Measurements from ENCODE around the gene RALGPS1.

The RALGPS1 gene

GRCh38 chr9:126956917-126957686, 42.5 kb downstream of the RALGPS1 start:
- no peak for DNase-seq (ENCODE audit: low read depth in 2 of 2)

GRCh38 chr9:126957687-126958053, 43.1 kb downstream of the RALGPS1 start:
- no peak for DNase-seq (ENCODE audit: low read depth in 2 of 2)

DNA sequence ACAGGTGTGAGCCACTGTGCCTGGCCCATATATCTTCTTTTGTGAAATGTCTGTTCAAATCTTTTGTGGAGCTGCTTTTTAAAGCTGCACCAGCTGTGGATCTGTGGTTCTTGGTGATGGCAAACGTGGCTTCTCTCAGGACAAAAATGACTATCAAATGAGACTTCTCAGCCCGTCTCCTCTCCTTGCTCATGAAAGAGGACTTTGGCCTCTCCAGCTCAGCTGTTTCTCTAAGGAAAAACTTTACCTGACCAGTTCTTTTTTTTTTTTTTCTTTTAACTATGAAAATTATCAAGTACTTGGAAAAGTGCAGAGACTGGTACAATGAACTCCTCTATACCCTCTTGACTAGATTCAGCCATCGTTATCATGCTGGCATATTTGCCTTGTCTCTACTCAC, 44.8 kb downstream of the RALGPS1 start:
- DNase-seq (ENCODE audit: low read depth in 2 of 2) = no peak

GRCh38 chr9:126959917-126960316, 45.3 kb downstream of the RALGPS1 start:
- DNase-seq (ENCODE audit: low read depth in 2 of 2) = no peak

- no peak for DNase-seq (ENCODE audit: low read depth in 2 of 2)
These were observed 47.8 kb downstream of the RALGPS1 start for GRCh38 chr9:126962336-126962735.

DNA sequence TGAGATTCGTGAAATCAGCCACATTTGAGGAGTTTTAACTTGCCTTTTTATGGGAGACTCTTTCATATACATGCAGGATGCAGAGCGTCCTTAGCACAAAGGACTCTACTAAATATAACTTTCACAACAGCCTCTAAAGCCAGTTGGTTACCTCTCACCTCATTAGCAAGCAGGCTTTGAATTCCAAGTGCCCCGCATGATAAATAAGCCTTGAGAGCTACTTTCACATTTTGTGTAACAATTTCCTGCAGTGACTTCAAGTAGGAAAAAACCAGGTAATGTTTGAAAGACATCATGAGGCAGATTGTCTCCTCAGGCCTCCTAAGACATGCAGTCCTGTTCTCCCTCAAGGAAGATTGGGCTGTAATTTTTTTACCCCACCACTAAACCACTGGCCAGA, 50.5 kb downstream of the RALGPS1 start:
- no peak for DNase-seq (ENCODE audit: low read depth in 2 of 2)

- DNase-seq (ENCODE audit: low read depth in 2 of 2) = peak; percentile 31 to 36
These were observed 51.2 kb downstream of the RALGPS1 start for GRCh38 chr9:126965541-126966428.

- DNase-seq (ENCODE audit: low read depth in 2 of 2) = no peak
These were observed 56.7 kb downstream of the RALGPS1 start for GRCh38 chr9:126971261-126971660.

DNA sequence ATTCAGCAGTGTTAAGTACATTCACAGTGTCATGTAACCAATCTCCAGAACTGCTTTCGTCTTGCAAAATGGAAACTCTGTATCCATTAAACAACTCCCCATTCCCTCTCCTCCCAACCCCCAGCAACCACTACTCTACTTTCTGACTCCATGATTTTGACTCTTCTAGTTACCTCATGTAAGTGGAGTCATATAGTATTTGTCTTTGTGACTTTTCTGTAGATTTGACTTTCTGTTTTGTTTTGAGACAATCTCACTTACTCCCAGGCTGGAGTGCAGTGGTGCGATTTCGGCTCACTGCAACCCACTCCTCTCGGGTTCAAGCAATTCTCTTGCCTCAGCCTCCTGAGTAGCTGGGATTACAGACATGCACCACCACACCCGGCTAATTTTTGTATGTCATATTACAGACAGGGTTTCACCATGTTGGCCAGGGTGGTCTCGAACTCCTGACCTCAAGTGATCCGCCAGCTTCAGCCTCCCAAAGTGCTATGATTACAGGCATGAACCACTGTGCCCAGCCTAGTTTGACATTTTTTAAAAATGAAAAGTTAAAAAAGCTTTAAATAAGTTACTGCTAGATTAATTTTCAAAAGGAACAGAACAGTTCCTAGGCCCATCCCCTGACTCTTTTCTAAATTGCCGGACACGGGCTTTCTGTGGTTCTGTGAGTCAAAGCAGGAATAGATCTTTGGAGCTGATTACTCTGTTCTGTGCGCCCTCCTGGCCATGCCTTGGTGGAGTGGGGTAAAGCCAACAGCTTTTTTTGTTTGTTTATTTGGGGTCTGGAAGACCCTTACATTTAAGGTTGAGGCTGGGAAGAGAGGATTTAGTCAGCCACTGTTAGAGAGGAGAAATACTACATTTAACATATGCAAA, 59.3 kb downstream of the RALGPS1 start:
- no peak for DNase-seq (ENCODE audit: low read depth in 2 of 2)

- no peak for DNase-seq (ENCODE audit: low read depth in 2 of 2)
These were observed 60.0 kb downstream of the RALGPS1 start for GRCh38 chr9:126974594-126974993.

- no peak for DNase-seq (ENCODE audit: low read depth in 2 of 2)
These were observed 61.0 kb downstream of the RALGPS1 start for GRCh38 chr9:126975327-126976220.

DNA sequence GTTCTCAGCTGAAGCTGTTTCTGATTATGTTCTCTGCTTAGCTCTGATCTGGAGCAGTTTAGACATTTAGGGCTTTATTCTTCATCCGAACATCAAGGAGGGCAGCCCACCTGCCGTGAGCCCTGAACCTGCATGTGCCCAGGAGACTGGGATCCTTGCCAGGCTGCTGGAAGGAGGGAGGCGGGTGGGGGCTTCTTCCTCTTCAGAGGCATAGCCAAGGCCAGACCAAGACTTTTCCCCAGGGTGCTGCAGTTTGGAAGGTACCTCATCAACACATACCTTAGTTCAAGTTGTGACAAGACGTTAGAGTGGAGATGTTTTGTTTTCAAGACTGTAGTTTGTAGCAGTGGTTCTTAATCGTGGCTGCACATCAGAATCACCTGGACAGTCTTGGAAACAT, 64.9 kb downstream of the RALGPS1 start:
- no peak for DNase-seq (ENCODE audit: low read depth in 2 of 2)

DNA sequence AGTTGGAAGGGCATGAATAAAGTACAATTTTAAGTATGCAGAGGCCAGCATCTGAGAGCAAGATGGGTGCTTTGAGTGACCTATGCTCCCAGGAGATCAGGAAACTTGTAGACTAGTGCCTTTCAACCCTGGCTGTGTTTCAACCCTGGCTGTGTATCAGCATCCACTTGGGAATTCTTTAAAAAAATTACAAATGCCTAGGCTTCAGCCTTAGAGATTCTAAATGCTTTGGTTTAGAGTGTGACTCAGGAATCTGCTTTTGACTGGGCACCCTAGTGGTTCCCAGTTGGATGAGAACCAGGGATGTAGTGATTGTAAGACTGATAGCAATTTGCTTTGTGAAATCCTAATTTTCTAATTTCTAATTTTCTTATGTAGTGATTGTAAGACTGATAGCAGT, 65.6 kb downstream of the RALGPS1 start:
- no peak for DNase-seq (ENCODE audit: low read depth in 2 of 2)

GRCh38 chr9:126981218-126981617, 66.6 kb downstream of the RALGPS1 start:
- DNase-seq (ENCODE audit: low read depth in 2 of 2) = no peak

- no peak for DNase-seq (ENCODE audit: low read depth in 2 of 2)
These were observed 67.8 kb downstream of the RALGPS1 start for GRCh38 chr9:126982215-126983002.

- DNase-seq (ENCODE audit: low read depth in 2 of 2) = no peak
These were observed 69.2 kb downstream of the RALGPS1 start for GRCh38 chr9:126983767-126984166.

GRCh38 chr9:126984969-126985368, 70.4 kb downstream of the RALGPS1 start:
- no peak for DNase-seq (ENCODE audit: low read depth in 2 of 2)

GRCh38 chr9:126985870-126986498, 71.4 kb downstream of the RALGPS1 start:
- DNase-seq (ENCODE audit: low read depth in 2 of 2) = peak; percentile 60 to 72

- DNase-seq (ENCODE audit: low read depth in 2 of 2) = peak in 1 of 2 donors; percentile 8
These were observed 71.9 kb downstream of the RALGPS1 start for GRCh38 chr9:126986506-126986951.

GRCh38 chr9:126988857-126989256, 74.3 kb downstream of the RALGPS1 start:
- no peak for DNase-seq (ENCODE audit: low read depth in 2 of 2)
